Suprapubic skin (tissue), 4 donors: Measurements from ENCODE around the gene SETD2.

Experiments used
- EP300 ChIP-seq: sonication (generic); formaldehyde crosslinking; IDR thresholded peaks from one replicate; pipeline ENCODE4 v1.6.1; 2017; ENCODE audit warnings: antibody characterized with exemption
- POLR2A ChIP-seq, 2 donors: fragments of 450-650 bp; IDR thresholded peaks; one replicate each; pipeline ENCODE4 v1.6.1; 2017; ENCODE audit warnings: antibody characterized with exemption in 2 of 2, mild to moderate bottlenecking in 2 of 2, moderate library complexity in 2 of 2
- POLR2AphosphoS5 ChIP-seq, 3 donors: sonication (generic); formaldehyde crosslinking; IDR thresholded peaks; one replicate each; pipeline ENCODE4 v1.6.1; 2017; ENCODE audit warnings: antibody characterized with exemption in 3 of 3
- TF ChIP-seq, protein P1 (sequence below), 2 donors: fragments of 200-600 bp in 1 of 2; fragments of 450-650 bp in 1 of 2; sonication (generic) in 1 of 2; IDR thresholded peaks; one replicate each; pipeline ENCODE4 v1.5.1; 2016 to 2019; ENCODE audit warnings: antibody characterized with exemption in 2 of 2, mild to moderate bottlenecking in 1 of 2, moderate library complexity in 1 of 2

GRCh38 chr3:46966811-46967210, 197.1 kb downstream of the SETD2 start:
- TF ChIP-seq, protein P1, sequence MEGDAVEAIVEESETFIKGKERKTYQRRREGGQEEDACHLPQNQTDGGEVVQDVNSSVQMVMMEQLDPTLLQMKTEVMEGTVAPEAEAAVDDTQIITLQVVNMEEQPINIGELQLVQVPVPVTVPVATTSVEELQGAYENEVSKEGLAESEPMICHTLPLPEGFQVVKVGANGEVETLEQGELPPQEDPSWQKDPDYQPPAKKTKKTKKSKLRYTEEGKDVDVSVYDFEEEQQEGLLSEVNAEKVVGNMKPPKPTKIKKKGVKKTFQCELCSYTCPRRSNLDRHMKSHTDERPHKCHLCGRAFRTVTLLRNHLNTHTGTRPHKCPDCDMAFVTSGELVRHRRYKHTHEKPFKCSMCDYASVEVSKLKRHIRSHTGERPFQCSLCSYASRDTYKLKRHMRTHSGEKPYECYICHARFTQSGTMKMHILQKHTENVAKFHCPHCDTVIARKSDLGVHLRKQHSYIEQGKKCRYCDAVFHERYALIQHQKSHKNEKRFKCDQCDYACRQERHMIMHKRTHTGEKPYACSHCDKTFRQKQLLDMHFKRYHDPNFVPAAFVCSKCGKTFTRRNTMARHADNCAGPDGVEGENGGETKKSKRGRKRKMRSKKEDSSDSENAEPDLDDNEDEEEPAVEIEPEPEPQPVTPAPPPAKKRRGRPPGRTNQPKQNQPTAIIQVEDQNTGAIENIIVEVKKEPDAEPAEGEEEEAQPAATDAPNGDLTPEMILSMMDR (IDR thresholded peaks at IDR 0.05) = no peak
- TF ChIP-seq POLR2AphosphoS5 (IDR thresholded peaks at IDR 0.05) = no peak
- TF ChIP-seq EP300 = no peak
- no peak for TF ChIP-seq POLR2A (IDR thresholded peaks at IDR 0.05)
